ENCODE results near the gene CNOT3.
A peak's percentile ranks its signal among the peaks of the same experiment; 100 is the strongest.
"Not testable (repeated sequence)": the region's sequence is repeated elsewhere in the genome, so short reads cannot be mapped to it uniquely, and the experiment has no call there.

Gene CNOT3

DNA sequence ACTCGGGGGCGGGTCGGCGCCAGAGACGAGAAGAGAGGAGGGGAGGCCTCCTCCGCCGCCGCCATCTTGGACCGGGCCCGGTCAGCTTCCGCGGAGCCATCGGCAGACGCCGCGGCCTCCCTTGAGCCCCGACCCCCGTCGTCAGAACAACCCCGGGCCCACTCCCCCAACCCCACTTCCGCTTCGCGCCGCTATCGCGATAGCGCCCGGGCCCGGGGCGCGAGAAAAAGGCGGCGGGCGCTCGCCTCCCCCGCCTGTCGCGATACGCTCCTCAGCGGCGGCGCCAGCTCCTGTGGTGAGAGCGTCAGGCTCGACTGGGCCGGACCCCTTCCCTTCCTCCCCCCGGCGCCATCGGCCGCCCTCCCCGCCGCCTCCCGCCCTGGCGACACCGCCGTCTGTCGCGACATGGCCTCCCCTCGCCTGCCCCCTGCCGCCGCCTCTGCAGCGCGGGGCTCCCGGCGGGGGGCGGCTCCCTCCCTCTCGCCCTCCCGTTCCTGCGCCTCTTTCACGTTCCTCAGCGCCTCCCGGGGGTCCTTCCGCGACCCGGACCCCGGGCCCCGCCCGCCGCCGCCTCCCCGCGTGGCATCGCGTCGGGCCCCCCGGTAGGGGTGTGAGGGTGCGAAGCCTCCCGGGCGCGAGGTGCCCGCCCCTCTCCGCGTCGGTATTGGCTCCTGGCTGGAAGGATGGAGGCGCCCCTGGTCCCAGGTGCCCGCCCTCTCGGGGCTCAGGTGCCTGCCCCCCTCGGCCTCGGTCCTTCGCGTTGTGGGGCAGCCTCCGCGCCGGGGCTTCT, at the start of gene CNOT3:
TSS of gene CNOT3 (plus strand) at position 64 of the 790 bp plus-strand sequence. CDS start 5,217 bp downstream, outside the sequence.
- FAIRE-seq = no peak

DNA sequence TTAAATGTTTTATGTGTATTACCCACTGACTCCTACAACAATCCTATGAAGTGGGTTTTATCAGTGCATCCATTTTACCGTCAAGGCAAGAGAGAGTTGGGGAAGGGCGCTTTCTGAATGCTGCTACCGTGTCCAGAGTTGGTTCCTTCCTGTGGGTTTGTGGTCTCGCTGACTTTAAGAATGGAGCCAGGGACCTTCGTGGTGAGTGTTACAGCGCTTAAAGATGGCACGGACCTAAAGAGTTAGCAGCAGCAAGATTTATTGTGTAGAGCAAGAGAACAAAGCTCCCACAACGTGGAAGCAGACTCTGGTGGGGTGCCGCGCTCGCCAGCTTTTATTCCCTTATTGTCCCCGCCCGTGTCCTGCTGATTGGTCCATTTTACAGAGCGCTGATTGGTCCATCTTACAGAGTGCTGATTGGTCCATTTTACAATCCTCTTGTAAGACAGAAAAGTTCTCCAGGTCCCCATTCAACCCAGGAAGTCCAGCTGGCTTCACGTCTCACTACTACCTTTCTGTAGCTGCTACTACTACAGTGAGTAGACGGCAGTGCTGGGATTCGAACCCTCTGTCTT, 43.0 kb upstream of the CNOT3 start:
- no peak for FAIRE-seq

DNA sequence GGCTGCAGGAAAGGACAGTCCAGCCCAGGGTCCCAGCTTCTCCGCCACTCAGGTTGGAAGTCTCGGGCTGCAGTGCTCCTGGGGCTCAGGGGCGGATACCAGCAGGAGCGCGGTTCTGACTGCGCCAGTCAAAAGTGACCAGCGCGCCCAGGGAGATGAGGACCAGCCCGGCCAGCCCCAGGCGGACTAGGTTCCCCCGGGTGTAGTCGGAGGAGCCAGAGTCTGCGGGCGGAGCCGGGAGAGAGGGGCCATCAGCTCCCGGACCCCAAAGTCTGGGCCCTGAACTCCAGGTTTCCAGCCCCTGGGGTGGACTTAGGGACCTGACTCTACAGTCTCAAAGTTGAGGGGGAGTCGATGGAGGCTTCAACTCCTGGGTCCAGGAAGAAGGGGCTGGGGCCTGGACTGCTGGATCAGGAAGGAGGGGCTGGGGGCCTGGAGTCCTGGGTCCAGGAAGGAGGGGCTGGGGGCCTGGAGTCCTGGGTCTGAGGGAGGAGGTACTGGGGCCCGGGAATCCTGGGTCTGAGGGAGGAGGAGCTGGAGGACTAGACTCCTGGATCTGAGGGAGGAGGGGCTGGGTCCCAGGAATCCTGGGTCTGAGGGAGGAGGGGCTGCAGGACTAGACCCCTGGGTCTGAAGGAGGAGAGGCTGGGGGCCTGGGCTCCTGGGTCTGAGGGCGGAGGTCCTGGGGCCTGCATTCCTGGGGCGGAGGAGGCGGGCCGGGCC, 42.3 kb upstream of the CNOT3 start:
- FAIRE-seq = no peak

DNA sequence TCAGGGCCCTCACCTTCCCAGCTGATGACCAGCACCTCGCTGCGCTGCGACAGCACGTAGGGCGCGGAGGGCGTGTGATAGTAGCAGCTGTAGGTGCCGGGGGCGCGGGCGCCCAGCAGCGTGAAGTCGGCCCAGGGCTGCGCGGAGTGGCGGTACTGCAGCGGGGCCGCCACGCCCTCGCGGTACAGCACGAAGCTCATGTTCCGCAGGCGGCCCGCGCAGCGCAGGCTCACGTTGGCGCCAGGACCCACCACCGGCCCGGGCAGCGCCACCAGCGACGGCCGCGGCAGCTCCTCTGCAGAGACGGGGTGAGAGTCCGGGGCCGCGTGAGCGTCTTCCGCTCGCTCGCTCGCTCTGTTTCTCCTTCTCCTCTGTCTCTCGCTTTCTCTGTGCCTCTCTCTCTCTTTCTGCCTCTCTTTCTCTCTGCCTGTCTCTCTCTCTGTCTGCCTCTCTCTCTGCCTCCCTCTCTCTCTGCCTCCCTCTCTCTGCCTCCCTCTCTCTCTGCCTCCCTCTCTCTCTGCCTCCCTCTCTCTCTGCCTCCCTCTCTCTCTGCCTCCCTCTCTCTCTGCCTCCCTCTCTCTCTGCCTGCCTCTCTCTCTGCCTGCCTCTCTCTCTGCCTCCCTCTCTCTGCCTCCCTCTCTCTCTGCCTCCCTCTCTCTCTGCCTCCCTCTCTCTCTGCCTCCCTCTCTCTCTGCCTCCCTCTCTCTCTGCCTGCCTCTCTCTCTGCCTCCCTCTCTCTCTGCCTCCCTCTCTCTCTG, 41.5 kb upstream of the CNOT3 start:
- not testable (repeated sequence) for FAIRE-seq

DNA sequence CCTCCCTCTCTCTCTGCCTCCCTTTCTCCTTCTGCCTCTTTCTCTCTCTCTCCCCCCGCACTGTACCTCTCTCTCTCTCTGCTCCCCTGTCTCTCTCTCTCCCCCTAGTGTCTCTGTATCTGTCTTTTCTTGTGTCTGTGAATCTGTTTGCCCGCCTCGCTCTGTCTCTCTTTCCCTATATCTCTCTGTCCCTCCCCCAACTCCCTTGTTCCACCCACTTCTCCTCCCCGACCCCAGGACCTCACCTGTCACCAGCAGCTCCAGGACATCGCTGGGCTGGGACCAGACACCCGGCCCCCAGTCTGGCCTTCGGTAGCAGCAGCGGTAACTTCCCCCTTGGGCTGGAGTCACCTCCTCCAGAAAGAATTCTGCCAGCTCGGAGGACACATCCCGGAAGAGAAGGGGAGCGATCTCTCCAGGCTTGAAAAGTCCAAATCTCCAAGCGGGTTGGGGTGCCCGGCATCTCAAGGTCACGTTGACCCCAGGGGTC, 40.9 kb upstream of the CNOT3 start:
- no peak for FAIRE-seq

DNA sequence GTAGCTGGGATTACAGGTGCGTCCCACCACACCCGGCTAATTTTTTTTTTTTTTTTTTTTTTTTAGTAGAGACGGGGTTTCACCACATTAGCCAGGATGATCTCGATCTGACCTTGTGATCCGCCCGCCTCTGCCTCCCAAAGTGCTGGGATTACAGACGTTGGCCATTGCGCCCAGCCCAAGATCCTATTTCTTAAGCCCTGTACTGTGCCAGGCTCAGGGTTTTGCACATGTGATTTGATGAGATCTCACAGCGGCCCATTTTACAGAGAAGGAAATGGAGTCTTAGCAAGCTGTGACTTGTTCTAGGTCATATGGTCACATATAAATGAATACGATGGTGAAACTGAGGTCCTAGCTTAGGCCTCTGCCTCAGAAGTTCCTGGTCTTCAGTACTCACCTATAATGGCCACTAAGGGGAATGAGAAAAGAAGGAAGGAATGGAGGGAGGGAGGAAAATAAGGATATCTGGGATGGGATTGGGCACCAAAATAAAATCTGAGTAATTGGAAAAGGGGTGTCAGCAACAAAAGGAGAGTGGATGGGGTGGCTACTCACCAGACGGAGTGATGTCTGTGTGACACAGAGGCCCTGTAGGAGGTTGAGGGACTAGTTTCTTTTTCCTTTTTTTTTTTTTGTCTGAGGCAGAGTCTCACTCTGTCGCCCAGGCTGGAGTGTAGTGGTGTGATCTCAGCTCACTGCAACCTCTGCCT, 38.2 kb upstream of the CNOT3 start:
- no peak for FAIRE-seq

DNA sequence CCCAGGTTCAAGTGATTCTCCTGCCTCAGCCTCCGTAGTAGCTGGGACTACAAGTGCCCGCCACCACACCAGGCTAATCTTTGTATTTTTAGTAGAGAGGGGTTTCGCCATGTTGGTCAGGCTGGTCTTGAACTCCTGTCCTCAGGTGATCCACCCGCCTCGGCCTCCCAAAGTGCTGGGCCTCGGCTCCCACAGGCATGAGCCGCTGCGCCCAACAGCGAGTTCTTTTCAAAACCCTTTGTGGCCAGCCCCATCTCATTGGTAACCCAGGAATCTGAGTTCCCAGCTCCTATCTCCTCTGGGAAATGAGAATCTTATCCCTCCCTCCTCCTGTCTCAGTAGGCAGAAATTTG, 37.7 kb upstream of the CNOT3 start:
- not testable (repeated sequence) for FAIRE-seq

DNA sequence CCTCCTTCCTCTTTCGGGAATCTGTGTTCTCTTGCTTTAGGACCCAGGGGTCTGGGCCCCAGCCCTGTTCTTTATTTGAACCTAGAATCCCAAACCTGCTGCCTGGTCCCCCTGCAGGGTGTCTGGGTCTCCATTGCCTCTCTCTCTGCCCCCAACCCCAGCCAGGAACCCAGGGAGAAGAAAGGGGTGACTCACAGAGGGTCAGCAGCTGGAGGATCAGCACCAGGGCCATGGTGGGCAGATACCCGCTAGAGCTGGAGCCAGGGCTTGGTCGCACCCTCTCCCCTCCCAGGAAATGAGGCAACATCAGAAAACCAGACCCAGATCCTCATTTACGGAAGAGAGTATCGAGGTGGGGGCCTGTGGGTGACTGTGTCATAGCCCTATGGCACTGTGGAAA, 37.0 kb upstream of the CNOT3 start, which contains the start of gene OSCAR:
TSS of gene OSCAR (minus strand) at position 243 of the 400 bp plus-strand sequence. CDS start at position 232, 11 bp downstream.
- no peak for FAIRE-seq

DNA sequence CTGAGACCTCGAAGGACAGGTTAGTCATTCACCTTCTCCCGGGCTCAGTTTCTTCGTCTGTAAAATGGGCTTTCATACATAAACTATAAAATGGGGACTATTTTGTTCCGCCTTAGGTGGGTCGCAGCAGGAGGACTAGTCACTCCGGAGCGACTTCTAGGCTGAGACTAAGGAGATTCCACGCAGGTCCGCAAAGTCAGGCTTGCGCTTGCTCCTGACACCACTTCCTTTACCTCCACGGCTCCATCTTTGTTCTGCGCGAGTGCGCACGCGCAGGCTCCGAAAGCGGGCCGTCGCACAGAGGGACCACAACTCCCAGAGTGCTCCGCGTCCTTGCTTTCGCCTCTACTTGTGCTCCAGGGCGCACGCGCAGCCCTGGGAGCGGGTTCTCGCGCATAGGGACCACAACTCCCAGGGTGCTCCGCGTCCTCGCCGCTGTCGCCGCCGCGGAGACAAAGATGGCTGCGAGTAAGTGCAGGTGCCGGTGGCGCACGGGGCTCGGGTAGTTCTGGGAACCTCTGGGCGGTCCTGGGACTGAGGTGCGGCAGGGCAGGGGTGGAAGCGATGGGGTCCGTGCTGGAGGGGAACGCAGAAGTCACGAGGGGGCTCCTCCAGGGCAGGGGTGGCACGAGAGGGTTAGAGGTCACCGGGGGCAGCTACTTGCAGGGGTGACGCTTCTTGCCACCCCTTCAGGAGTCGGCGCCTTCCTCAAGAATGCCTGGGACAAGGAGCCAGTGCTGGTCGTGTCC, 35.0 kb upstream of the CNOT3 start, which contains the start of gene NDUFA3:
TSS of gene NDUFA3 (plus strand) at position 435 of the 749 bp plus-strand sequence. CDS start at position 459, 24 bp downstream.
- peak; percentile 97 for FAIRE-seq

DNA sequence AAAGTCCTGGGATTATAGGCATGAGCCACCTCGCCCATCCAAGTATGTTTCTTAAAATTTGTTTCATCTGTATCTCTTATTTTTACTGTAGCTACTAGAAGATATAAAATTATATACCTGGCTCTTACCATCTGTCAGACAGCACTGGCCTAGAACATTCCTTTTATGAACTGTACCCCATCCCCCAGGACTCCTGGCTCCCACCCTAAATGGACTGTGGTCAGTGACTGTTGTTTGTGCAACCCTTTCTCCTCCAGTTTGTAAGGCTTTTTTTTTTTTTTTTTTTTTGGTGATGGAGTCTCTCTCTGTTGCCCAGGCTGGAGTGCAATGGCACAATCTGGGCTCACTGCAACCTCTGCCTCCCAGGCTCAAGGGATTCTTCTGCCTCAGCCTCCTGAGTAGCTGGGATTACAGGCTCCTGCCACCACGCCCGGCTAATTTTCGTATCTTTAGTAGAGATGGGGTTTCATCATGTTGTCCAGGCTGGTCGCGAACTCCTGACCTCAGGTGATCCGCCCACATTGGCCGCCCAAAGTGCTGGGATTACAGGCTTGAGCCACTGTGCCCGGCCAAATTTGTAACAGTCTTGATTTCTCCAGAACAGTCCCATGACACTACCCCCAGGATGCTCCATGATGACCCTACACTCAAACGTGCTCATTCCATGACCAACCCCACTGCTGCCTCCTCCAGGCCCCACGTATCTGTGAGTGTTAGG, 32.4 kb upstream of the CNOT3 start:
- FAIRE-seq = no peak

DNA sequence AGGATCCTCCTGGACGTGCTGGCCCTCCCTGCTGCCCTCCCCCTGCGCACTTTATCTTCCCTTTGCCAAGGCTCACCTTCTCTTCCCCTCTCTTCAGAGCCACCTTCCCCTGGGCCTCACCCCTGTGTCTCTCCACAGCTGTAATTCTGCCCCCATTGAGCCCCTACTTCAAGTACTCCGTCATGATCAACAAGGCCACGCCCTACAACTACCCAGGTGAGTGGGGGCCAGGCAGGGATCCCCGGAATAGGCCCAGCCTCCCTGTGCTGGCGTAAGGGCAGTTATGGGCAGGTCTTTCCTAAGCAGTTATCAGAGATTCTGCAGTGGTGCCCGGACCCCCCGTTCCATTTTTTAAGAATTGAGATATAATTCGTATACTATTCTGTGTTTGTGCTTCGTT, 31.8 kb upstream of the CNOT3 start:
- FAIRE-seq = no peak

DNA sequence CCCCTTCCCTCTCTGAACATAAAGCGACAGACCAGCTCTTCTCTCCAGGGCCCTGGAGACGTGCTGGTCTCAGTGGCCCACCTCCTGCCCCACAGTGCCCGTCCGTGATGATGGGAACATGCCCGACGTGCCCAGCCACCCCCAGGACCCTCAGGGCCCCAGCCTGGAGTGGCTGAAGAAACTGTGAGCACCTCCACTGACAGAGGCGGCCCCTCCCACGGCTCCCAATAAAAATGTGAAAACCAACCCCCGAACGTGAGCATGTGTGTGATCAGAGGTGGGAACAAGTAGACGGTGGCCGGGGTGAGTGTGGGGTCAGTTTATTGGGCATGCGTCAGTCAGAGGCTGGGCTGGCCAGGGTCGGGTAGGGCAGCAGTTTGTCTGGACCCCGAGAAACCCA, 30.8 kb upstream of the CNOT3 start:
- FAIRE-seq = no peak

DNA sequence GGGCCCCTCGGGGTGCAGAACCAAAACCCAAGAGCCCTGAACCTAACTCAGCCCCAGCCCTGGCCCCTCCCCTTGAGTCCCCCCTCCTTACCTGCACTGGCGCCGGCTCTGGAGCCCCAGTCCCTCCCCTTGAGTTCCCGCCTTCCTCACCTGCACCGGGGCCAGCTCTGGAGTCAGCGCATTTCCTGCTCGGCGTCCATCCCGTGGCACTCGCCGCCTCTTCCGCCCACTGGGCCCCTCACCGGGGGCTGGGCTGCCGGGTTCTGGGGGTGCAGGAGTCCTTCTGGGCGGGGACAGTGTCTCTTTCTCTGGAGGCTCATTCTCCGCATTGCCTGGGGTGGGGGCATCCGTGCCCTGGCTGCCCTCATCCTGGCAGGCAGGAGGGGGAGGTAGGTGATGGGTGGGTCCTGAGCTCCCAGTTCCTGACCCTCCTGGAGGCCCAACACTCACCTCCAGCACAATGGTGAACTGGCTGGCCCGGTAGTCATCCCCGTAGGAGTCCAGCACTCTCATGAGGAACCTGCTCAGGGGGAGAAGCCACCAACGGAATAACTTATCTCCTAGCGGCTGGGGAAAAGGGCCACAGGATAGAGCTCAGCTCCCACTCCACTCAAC, 29.6 kb upstream of the CNOT3 start:
- no peak for FAIRE-seq

DNA sequence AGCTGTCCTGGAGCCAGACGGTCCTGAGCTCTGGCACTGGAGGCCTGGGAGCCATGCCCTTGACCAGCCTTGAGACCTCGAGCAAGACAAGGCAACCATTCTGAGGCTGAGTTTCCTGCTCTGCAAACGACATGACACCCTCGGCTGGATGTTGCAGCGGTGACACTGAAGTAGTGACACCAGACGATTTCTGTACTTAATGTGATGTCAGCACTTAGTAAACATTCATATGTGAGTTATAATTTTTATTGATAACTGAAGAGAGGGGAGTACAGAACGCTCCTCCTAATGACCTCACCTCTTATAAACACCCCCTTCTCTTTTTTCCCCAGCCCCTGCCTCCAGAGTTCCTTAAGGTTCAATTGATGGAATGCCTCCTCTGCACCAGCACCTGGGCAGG, 29.1 kb upstream of the CNOT3 start:
- no peak for FAIRE-seq

DNA sequence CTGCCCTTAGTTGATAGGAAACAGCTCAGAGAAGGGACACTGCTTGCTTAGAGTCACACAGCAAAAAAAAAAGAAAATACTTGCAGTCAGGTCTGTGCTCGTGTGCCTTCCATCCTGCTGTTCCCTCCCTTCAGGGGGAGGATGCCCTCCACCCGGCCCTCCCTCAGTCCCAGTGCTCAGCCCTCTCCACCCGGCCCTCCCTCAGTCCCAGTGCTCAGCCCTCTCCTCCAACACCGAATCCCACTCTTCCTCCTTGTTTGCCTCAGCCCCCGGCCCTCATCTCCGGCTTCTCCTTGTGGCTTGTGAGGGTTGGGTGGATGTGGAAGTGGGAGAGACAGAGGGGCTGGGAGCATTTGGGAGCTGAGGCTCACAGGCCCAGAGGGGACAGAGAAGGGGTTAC, 27.9 kb upstream of the CNOT3 start:
- no peak for FAIRE-seq

DNA sequence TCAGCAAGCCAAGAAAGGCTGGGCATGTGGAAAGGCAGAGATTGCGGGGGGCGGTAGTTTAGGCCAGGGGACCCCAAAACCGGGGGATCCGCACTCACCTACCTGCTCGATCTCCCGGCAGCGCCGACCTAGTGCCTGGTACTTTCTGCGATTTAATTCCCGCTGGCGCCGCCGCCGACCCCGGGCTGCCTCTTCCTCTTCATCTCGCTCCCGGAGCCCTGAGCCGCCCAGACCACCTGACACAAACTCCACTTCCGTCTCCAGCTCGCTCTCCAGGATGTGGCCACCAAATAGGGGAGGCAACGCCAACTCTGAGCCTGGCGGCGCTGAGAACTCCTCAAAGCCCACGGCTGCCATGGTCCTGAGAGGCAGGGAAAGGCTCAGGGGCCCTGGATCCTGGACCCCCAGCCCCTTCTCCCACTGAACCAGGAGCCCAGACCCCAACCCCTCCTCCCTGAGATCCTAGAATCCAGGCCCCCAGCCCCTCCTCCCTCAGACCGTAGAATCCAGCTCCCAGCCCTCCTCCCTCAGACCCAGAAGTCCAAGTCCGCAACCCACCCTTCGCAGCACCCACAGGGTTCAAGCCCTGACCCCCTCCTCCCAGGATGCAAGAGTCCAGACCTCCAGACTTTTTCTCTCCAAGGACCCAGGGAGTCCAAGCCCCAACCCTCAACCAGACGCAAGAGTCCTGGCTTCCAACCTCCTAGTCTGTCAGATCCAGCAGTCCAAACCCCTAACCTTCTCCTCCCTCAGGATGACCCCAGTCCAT, 23.0 kb upstream of the CNOT3 start:
- no peak for FAIRE-seq

DNA sequence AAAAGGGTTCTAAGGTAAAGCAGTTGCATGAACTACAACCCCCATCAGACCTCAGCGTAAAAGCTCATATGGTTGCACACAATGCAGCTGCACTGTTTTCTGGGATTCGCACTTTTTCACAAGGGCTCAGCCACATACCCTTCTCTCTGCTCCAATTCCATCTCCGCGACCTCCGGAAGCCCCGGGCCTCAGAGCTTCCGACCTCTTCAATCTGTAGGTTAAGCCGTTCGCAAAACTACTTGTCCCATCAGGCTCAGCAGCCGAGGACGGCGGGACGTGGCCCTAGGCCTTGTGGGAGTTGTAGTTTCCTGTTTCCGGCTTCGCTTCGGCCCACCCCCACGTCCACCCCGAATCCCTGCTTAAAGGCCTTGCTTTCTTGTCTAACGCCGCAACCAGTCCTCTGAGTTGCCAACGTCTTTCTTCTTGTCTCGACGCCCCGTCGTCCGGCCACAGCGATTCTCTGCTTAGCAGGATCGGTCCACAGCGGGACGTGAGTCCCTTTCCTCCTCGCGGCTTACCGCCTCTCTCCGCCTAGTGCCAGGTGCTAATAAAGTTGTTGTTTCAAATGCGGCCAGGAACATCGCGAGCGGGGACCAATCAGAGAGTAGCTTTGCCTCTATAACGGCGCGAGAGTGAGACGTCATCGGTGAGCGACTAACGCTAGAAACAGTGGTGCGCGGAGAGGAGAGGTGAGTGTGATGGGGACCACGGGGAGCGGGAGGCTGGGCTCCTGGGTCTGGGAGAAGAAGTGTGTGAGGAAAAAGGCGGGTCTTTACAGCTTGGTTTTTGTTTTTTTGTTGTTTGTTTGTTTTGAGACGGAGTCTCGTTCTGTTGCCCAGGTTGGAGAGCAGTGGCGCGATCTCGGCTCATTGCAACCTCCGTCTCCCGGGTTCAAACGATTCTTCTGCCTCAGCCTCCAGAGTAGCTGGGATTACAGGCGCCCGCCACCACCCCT, 22.2 kb upstream of the CNOT3 start, which contains the start of the genes PRPF31 and TFPT:
TSS of gene PRPF31 (plus strand) at position 646 of the 955 bp plus-strand sequence. CDS start 2,525 bp downstream, outside the sequence.
TSS of gene TFPT (minus strand) at position 549 of the 955 bp plus-strand sequence. CDS start at position 161, 388 bp downstream.
- FAIRE-seq = peak; percentile 91

DNA sequence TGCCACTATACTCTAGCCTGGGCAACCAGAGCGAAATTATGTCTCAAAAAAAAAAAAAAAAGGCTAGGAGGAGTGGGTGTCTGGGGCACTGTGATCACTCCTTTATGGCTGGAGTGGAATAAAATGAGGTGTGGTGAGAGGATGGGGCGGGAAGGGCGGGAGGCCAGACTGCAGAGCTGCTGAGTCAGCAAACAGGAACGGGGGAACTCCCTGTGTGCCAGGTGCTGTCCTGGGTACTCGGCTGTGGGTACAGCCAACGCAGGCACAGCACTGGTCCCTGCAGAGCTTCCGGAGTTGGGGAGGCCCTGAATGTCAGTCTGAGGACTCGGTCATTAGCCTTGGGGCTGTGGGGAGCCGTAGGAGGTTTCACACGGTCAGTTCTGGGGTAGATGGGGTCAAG, 16.3 kb upstream of the CNOT3 start:
- no peak for FAIRE-seq
